Neural cell (in vitro differentiated cells): ENCODE measurements around the gene MTRF1L. TPM values are rescaled to one million over a fixed set of nuclear protein-coding genes. Genes with fewer than 3 reads are reported as not detected.

Experiments used
- H2AFZ ChIP-seq: fragments of 200-600, 300-800 bp; sonication (generic), shearing (Covaris generic); 2 replicates; pipeline ENCODE4 v1.6.0; 2014; ENCODE audit warnings: low read depth, mild to moderate bottlenecking, antibody characterized with exemption, low read length, moderate library complexity
- H3F3A ChIP-seq: fragments of 200-600 bp; shearing (Covaris generic); 2 replicates; pipeline ENCODE4 v1.6.1; 2016; ENCODE audit warnings: mild to moderate bottlenecking, moderate library complexity, mixed read lengths, antibody characterized with exemption, low read length; ENCODE audit not compliant: insufficient read depth, poor library complexity, severe bottlenecking
- H3K27ac ChIP-seq: fragments of 200-600, 300-800 bp; sonication (generic), shearing (Covaris generic); 2 replicates; pipeline ENCODE4 v1.5.1; 2014; ENCODE audit warnings: mild to moderate bottlenecking, low read length, moderate library complexity
- H3K27me3 ChIP-seq: fragments of 300-800, 200-600 bp; sonication (generic), shearing (Covaris generic); 2 replicates; pipeline ENCODE4 v1.6.0; 2014; ENCODE audit warnings: mild to moderate bottlenecking, low read depth, low read length, moderate library complexity; ENCODE audit not compliant: insufficient read depth
- H3K36me3 ChIP-seq: fragments of 300-800, 200-600 bp; sonication (generic), shearing (Covaris generic); 2 replicates; pipeline ENCODE4 v1.5.1; 2014; ENCODE audit warnings: mild to moderate bottlenecking, antibody characterized with exemption, low read length, moderate library complexity; ENCODE audit not compliant: insufficient read depth
- H3K4me2 ChIP-seq: fragments of 300-800, 200-600 bp; sonication (generic), shearing (Covaris generic); 2 replicates; pipeline ENCODE4 v1.6.0; 2014; ENCODE audit warnings: mild to moderate bottlenecking, low read length
- H3K4me3 ChIP-seq: fragments of 300-800, 200-600 bp; sonication (generic), shearing (Covaris generic); 2 replicates; pipeline ENCODE4 v1.5.1; 2014; ENCODE audit warnings: mild to moderate bottlenecking, low read length, moderate library complexity
- H3K79me2 ChIP-seq: fragments of 200-600 bp; shearing (Covaris generic); replicated peaks from 2 replicates; pipeline ENCODE4 v1.6.0; 2014; ENCODE audit warnings: mild to moderate bottlenecking, low read length, moderate library complexity; ENCODE audit not compliant: insufficient read depth
- H3K9ac ChIP-seq: fragments of 300-800, 200-600 bp; sonication (generic), shearing (Covaris generic); 2 replicates; pipeline ENCODE4 v1.6.1; 2016; ENCODE audit warnings: mild to moderate bottlenecking, low read length, mixed read lengths
- H3K9me2 ChIP-seq: fragments of 200-600 bp; shearing (Covaris generic); 2 replicates; pipeline ENCODE4 v1.6.1; 2016; ENCODE audit warnings: mild to moderate bottlenecking, low read length, mixed read lengths; ENCODE audit not compliant: insufficient read depth
- H3K9me3 ChIP-seq: fragments of 200-600, 300-800 bp; sonication (generic), shearing (Covaris generic); 2 replicates; pipeline ENCODE4 v1.6.1; 2016; ENCODE audit warnings: mild to moderate bottlenecking, mixed run types, low read length, moderate library complexity, mixed read lengths
- H4K20me1 ChIP-seq: fragments of 200-600 bp; shearing (Covaris generic); 2 replicates; pipeline ENCODE4 v1.6.1; 2016; ENCODE audit warnings: mild to moderate bottlenecking, mixed run types; ENCODE audit not compliant: insufficient read depth
- EP300 ChIP-seq: fragments of 450-650 bp; conservative IDR thresholded peaks from 2 replicates; pipeline ENCODE4 v1.6.1; 2014; ENCODE audit warnings: antibody characterized with exemption, mild to moderate bottlenecking, moderate library complexity; ENCODE audit not compliant: poor library complexity, severe bottlenecking
- EZH2 ChIP-seq: fragments of 200-600, 300-800 bp; shearing (Covaris generic), sonication (generic); IDR thresholded peaks from 2 replicates; pipeline ENCODE4 v1.6.1; 2014; ENCODE audit warnings: antibody characterized with exemption, low read length, borderline replicate concordance, mild to moderate bottlenecking; ENCODE audit not compliant: insufficient read depth, poor library complexity, severe bottlenecking
- MXI1 ChIP-seq: fragments of 450-650 bp; conservative IDR thresholded peaks from 2 replicates; pipeline ENCODE4 v1.6.1; 2014; ENCODE audit warnings: antibody characterized with exemption, mild to moderate bottlenecking; ENCODE audit not compliant: poor library complexity, severe bottlenecking
- POLR2AphosphoS5 ChIP-seq: IDR thresholded peaks from 2 replicates; pipeline ENCODE4 v1.6.1; 2012
- RAD21 ChIP-seq: fragments of 450-650 bp; conservative IDR thresholded peaks from 2 replicates; pipeline ENCODE4 v1.6.1; 2014; ENCODE audit warnings: antibody characterized with exemption, mild to moderate bottlenecking, moderate library complexity
- SMC3 ChIP-seq: fragments of 450-650 bp; conservative IDR thresholded peaks from 2 replicates; pipeline ENCODE4 v1.6.1; 2014; ENCODE audit warnings: antibody characterized with exemption, mild to moderate bottlenecking, moderate library complexity; ENCODE audit not compliant: poor library complexity
- TAF1 ChIP-seq: IDR thresholded peaks from 2 replicates; pipeline ENCODE4 v1.6.1; 2012; ENCODE audit warnings: low read depth
- polyA plus RNA-seq: library from polyadenylated mRNA; depleted of rRNA; stranded (reverse); fragments of >200 nt; gene quantifications from 2 replicates; pipeline ENCODE4 v1.2.3, GENCODE V29; 2014
- TF ChIP-seq, protein P1 (sequence below): fragments of 450-650 bp; IDR thresholded peaks from 2 replicates; pipeline ENCODE4 v1.5.1; 2014; ENCODE audit warnings: antibody characterized with exemption, mild to moderate bottlenecking, moderate library complexity; ENCODE audit not compliant: poor library complexity, severe bottlenecking
- TF ChIP-seq, protein P2 (sequence below): IDR thresholded peaks from 2 replicates; pipeline ENCODE4 v1.6.1; 2012; ENCODE audit warnings: borderline replicate concordance

MTRF1L gene
- polyA plus RNA-seq, 1 donor from 2014 or later: 14.0 TPM

DNA sequence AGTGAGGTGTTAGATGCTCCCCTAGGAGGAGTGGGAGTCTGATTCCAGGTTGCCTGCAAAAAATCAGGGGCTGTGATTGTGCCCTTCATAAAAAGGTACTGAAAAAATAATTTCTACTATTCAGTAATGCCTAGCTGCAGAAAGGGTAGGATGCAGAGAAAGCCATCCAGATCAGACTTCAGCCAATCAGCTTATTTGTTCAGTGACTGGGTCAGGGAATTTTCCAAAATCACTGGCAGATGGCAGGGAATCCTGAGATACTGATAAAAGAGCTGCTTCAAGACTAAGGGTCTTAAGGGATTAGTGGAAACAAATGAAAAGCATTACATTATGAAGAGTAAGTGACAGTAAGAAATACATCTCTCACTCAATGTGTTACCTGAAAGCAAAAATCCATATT, 42.8 kb upstream of the MTRF1L start:
- TF ChIP-seq POLR2AphosphoS5: no peak
- TF ChIP-seq, protein P1, sequence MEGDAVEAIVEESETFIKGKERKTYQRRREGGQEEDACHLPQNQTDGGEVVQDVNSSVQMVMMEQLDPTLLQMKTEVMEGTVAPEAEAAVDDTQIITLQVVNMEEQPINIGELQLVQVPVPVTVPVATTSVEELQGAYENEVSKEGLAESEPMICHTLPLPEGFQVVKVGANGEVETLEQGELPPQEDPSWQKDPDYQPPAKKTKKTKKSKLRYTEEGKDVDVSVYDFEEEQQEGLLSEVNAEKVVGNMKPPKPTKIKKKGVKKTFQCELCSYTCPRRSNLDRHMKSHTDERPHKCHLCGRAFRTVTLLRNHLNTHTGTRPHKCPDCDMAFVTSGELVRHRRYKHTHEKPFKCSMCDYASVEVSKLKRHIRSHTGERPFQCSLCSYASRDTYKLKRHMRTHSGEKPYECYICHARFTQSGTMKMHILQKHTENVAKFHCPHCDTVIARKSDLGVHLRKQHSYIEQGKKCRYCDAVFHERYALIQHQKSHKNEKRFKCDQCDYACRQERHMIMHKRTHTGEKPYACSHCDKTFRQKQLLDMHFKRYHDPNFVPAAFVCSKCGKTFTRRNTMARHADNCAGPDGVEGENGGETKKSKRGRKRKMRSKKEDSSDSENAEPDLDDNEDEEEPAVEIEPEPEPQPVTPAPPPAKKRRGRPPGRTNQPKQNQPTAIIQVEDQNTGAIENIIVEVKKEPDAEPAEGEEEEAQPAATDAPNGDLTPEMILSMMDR: no peak
- TF ChIP-seq, protein P2, sequence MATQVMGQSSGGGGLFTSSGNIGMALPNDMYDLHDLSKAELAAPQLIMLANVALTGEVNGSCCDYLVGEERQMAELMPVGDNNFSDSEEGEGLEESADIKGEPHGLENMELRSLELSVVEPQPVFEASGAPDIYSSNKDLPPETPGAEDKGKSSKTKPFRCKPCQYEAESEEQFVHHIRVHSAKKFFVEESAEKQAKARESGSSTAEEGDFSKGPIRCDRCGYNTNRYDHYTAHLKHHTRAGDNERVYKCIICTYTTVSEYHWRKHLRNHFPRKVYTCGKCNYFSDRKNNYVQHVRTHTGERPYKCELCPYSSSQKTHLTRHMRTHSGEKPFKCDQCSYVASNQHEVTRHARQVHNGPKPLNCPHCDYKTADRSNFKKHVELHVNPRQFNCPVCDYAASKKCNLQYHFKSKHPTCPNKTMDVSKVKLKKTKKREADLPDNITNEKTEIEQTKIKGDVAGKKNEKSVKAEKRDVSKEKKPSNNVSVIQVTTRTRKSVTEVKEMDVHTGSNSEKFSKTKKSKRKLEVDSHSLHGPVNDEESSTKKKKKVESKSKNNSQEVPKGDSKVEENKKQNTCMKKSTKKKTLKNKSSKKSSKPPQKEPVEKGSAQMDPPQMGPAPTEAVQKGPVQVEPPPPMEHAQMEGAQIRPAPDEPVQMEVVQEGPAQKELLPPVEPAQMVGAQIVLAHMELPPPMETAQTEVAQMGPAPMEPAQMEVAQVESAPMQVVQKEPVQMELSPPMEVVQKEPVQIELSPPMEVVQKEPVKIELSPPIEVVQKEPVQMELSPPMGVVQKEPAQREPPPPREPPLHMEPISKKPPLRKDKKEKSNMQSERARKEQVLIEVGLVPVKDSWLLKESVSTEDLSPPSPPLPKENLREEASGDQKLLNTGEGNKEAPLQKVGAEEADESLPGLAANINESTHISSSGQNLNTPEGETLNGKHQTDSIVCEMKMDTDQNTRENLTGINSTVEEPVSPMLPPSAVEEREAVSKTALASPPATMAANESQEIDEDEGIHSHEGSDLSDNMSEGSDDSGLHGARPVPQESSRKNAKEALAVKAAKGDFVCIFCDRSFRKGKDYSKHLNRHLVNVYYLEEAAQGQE: no peak
- TF ChIP-seq TAF1: no peak
- no peak for TF ChIP-seq SMC3
- no peak for TF ChIP-seq MXI1
- no peak for TF ChIP-seq RAD21
- TF ChIP-seq EZH2: no peak
- TF ChIP-seq EP300: no peak
- no peak overlapping the region for H3K9ac ChIP-seq
- no peak overlapping the region for H2AFZ ChIP-seq
- no peaks in the 10 kb centered on the region for H3K79me2 ChIP-seq
- no peaks in the 10 kb centered on the region for H3K9me3 ChIP-seq
- no peaks in the 10 kb centered on the region for H4K20me1 ChIP-seq
- peaks cover 3% of the 10 kb centered on the region for H3F3A ChIP-seq
- H3K4me3 ChIP-seq: no peak overlapping the region
- H3K36me3 ChIP-seq: peaks cover 6% of the 10 kb centered on the region
- no peak overlapping the region for H3K4me2 ChIP-seq
- H3K9me2 ChIP-seq: no peaks in the 10 kb centered on the region
- no peak overlapping the region for H3K27ac ChIP-seq
- H3K27me3 ChIP-seq: no peaks in the 10 kb centered on the region

DNA sequence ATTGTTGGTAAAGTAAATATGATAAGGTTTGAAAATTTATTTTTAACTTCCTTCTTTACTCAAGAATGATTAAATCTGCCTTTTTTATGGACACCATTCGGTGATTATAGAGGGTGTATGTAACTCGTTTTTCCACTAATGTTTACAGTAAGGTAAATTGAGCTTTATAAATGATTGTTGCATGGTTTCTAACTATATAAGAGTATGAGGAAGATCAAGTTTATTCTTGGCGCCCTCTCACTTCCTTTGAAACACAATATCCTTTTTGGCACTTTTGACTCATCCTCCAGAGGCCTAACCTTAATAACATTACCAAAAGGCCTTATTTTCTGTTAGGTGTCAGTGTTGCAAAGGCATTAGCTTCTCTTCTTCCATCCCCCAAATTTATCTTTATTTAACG, 41.8 kb upstream of the MTRF1L start:
- no peaks in the 10 kb centered on the region for H3K79me2 ChIP-seq
- no peaks in the 10 kb centered on the region for H3K9me2 ChIP-seq
- H3K9me3 ChIP-seq: no peaks in the 10 kb centered on the region
- peaks cover 14% of the 10 kb centered on the region for H3K36me3 ChIP-seq
- H3K27ac ChIP-seq: no peak overlapping the region
- TF ChIP-seq EP300 (no peak), POLR2AphosphoS5 (no peak), MXI1 (no peak), SMC3 (no peak), RAD21 (no peak), TAF1 (no peak), EZH2 (no peak)
- TF ChIP-seq, protein P1: no peak
- TF ChIP-seq, protein P2: no peak
- peaks cover 3% of the 10 kb centered on the region for H3F3A ChIP-seq
- no peak overlapping the region for H3K4me2 ChIP-seq
- no peak overlapping the region for H2AFZ ChIP-seq
- H3K27me3 ChIP-seq: no peaks in the 10 kb centered on the region
- H3K9ac ChIP-seq: no peak overlapping the region
- no peaks in the 10 kb centered on the region for H4K20me1 ChIP-seq
- H3K4me3 ChIP-seq: no peak overlapping the region
